GM18858 (cell line): ENCODE data around the gene AGPAT3.

ENCODE experiments used
- ATAC-seq: cut with Tn5 transposase; IDR thresholded peaks from one replicate; pipeline ENCODE4 v1.9.1; 2021; ENCODE audit not compliant: unreplicated experiment

AGPAT3 gene

DNA sequence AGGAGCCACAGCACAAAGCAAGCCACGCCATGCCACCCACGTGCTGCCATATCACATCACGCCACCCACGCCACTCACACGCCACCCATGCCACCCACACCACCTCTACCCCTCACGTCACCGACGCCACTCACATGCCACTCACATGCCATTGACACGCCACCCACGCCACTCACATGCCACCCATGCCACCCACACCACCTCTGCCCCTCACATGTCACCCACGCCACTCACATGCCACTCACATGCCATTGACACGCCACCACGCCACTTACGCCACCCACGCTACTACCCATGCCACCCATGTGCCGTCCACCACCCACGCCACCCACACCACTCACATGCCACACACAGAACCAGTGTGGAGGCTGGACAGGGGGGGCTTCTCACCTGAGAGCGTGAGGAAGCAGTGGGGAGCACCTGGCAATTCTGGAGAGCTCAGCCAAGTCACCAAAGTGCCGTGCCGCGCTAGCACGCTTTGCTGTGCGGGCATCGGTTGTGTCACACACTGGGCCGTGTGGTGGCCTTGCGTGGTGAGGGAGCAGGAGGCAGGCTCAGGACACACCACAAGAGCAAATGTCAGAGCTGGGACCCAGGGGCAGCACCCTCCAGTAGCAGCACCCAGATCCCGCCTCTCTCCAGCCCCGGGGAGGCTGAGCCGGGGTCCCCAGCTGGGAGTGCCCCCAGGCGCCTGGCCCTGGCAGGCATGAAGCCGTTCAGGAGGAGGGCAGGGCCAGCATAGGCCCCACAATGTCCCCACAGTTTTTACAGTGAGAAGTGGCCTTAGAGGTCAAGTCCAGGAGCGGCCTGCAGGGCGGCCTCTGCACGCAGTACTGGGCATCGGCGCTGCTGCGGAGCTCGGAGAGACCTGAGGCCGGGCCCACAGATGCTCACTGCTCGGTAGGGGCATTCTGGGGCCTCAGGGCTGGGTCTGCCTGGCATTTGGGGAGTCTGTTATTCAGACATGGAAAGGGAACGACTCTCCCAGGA, 70.0 kb downstream of the AGPAT3 start:
- no peak for ATAC-seq

DNA sequence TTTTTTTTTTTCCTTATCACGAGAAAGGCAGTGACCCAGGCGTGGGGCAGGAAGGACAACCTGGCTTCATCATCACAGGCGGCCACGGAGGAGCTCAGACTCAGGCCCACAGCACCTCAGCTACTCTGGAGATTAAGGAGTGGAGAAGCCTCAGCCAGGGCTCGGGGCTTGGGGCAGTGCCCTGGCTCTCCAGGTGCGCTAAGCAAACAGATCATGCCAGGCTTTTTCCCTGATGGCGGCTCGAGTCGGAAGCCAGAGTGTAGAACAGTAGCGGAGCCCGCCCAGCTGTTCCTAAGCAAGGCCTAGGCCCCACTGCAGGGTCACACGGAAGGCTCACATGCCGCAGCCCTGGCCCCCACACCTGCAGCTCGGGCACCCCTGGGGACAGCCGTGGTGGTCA, 70.7 kb downstream of the AGPAT3 start:
- ATAC-seq, result no peak

GRCh38 chr21:43936247-43936967, 71.4 kb downstream of the AGPAT3 start:
- no peak for ATAC-seq

- ATAC-seq, result no peak
These were observed 72.2 kb downstream of the AGPAT3 start for GRCh38 chr21:43937051-43937832.

- ATAC-seq, result peak; percentile 40
These were observed 72.9 kb downstream of the AGPAT3 start for GRCh38 chr21:43937891-43938309.

DNA sequence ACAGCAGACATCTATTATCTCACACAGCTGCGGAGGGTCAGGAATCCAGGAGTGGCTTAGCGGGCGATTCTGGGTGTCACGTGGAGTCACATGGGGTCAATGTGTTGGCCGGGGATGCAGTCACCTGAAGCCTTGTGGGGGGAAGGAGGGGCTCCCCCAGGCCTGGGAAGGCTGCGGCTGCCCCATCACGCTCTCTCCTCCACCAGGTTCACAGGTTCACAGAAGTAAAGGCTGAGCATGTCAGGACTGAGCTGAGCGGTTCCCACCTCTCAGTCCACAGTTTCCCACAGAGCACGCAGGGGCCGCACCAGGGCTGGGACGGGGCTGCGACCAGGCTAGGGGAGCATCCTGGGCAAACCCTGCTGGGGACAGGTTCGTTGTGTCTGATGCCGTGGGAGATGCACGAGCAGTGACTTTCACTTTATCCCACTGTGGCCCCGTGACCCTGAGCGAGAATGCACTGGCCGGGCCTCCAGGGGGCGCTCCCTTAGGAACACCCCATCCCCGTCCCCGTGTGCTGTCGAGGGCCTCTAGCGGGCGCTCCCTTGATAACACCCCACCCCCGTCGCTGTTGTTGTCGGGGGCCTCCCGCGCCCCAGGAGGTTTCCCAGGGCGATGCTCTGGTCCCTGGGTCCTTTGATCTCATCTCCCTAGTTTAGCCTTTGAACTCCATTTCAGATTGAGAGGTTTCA, 73.9 kb downstream of the AGPAT3 start:
- ATAC-seq, result peak; percentile 43

GRCh38 chr21:43939443-43940328, 74.7 kb downstream of the AGPAT3 start:
- ATAC-seq, result no peak

DNA sequence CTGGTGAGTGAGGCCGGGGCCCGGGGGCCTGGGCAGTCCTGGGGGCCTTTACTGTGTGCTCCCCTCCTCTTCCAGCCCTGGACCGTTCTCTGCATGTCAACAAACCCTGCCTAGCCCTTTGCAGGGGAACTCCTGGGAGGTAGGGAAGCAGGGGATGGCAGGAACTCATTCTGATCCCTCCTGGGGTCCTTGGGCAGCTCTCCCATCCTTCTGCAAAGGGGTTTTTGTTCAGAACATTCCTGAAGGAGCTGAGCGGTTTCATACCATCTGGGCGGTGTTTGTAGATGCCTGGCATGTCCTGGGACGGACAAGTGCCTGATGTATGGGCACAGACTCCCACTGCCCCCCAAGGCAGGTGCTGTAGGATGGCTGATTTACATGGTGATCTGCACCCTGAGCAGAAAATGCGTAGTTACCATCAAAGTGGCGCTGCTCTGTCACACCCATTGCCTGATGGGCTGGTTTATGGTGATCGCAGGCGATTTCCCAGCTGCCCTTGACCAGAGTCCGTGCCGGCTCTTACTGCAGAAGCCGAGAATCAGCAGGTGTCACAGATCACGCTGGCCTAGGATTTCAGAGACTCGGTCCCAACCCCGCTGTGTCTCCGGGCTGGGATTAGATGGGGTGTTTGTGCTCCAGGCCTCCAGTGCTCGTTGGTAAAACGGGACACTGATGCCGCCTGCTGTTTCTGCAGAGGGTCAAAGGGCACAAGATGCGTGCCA, 75.5 kb downstream of the AGPAT3 start:
- no peak for ATAC-seq

DNA sequence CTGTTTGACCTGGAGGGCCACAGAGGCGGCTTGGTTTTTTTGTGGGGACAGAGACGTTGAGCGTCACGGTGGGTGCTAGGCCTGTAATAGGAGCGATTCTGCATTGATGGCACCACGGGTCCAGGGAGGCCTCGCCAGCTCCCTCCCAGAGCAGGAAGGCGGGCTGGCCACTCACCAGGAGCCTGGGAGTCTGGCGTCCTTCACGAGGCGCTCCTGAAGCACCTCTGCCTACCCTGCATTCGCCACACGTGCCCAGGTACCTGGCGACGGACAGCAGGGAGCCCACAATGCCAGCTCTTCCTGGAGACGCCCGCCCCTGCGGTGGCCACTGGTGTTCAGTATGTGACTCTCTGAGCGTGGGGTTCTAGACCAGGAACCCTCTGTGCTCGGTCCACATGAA, 77.2 kb downstream of the AGPAT3 start:
- ATAC-seq, result no peak

DNA sequence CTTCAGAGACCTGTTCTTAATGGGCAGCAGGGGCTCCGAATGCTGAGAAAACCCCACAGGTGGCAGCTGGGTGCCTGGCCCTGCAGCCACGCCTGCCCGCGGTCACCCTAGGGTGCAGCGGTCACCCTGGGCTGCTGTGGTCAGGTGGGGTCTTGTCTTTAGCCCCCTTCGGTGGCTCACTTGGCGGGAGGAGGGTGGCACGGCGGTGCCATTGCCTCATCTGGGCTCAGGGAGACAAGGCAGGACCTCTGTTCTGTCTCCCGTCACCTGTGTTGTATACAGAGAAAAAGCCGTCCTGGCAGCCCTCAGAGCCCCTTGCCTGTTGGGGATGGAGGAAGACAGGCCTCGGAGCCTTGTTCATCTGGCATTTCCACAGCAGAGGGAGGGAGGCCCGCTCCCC, 77.6 kb downstream of the AGPAT3 start:
- ATAC-seq, result no peak

- no peak for ATAC-seq
These were observed 78.6 kb downstream of the AGPAT3 start for GRCh38 chr21:43943512-43944077.

GRCh38 chr21:43944078-43944633, 79.1 kb downstream of the AGPAT3 start:
- ATAC-seq, result no peak

DNA sequence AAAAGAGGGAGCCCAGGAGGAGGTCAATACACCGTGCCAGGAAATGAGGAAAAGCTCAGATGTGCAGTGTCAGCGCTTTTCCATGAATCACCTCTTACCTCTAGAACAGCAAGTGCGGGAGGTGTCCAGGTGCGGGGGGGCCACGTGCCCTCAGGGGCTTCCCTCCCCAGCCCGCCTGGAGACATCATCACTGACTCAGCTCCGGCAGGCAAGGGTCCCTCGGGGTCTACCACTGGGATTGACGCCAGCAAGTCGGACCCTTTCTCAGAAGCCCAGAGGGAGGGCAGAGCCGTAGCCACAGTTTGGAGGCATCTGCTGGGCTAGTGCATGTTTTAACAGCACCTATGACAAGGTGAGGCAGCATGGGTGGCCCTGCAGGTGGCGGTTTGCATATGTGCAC, 79.7 kb downstream of the AGPAT3 start:
- ATAC-seq, result no peak

DNA sequence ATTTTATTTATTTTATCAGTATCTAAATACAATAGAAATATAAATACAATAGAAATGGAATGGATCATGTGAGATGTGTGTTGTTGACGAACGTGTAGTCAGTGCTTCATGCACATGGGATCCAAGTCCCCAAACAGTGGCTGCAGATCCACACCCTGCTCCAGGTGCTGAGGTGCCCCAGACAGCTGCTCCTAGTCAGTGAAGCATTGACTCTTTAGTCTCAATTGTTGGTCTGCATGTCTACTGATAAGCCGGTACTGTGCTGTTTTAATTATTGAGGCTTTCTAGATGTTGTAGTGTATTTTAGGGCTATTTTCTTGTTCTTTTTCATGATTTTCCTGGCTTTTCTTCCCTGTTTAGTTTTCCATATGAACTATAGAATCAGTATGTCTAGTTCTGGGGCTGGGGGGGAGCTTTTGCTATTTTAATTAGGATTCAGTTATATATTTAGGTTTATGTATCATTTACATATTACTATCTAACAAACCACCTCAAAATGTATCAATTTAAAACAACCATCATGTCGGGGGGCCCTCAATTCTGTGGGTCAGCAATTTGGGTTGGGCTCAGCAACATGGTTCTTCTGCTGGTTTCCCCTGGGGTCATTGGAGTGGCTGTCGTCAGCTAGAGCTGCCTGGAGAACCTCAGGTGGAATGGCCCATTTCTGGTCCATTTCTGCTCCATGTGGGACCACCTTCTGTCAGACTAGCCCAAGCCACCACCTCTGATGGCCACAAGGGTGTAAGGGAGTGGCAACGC, 83.9 kb downstream of the AGPAT3 start:
- no peak for ATAC-seq

- ATAC-seq, result no peak
These were observed 84.6 kb downstream of the AGPAT3 start for GRCh38 chr21:43949499-43950208.

DNA sequence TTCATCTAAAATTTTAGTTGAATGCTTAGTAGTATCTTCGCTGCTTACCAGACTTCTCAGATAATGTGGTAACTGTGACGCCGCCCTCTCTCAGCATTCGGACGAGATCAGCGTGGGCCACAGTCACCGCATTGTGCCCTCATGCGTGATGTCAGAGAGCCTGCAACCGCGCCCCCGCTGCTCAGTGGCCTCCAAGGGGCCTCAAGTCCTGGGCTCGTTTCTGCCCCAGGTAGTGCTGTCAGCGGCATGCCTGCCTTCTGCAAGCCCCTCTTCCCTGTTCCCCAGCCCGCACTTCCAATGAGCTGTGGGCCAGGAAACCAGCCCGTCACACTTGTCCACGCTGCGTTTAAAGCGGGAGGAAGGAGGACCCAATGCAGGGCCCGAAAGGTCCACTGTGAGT, 85.5 kb downstream of the AGPAT3 start:
- no peak for ATAC-seq

- ATAC-seq, result no peak
These were observed 85.9 kb downstream of the AGPAT3 start for GRCh38 chr21:43950936-43951335.
